Adrenal gland (tissue), 12 donors: Measurements from ENCODE around the gene DNAH3. TPM values are rescaled to one million over a fixed set of nuclear protein-coding genes. Genes with fewer than 3 reads are reported as not detected.

Experiments used
- DNase-seq, 7 donors: peaks; one replicate each; pipeline ENCODE4 v3.0.0-alpha.2; 2019 to 2020
- H3K27ac ChIP-seq, 5 donors: fragments of 200-600 bp; sonication (generic) in 4 of 5; 1 replicate in 3 of 5; 2 replicates in 2 of 5; pipeline versions ENCODE4 v1.5.1 to v1.8.0; 2016 to 2020; ENCODE audit warnings: mild to moderate bottlenecking in 1 of 5
- H3K27me3 ChIP-seq: fragments of 200-600 bp; 2 replicates; pipeline ENCODE4 v1.8.0; 2021
- H3K36me3 ChIP-seq, 2 donors: fragments of 200-600 bp; replicated peaks in 1 of 2; 1 replicate in 1 of 2; 2 replicates in 1 of 2; pipeline versions ENCODE4 v1.5.1 to v1.8.0; 2018 to 2022
- H3K4me1 ChIP-seq, 2 donors: fragments of 200-600 bp; replicated peaks in 1 of 2; 1 replicate in 1 of 2; 2 replicates in 1 of 2; pipeline versions ENCODE4 v1.5.1 to v1.8.0; 2018 to 2021
- H3K4me3 ChIP-seq, 4 donors: fragments of 200-600 bp; sonication (generic) in 3 of 4; one replicate each; pipeline ENCODE4 v1.5.1; 2016 to 2018
- H3K9me3 ChIP-seq, 3 donors: fragments of 200-600 bp; sonication (generic) in 1 of 3; replicated peaks in 1 of 3; 1 replicate in 2 of 3; 2 replicates in 1 of 3; pipeline versions ENCODE4 v1.5.1 to v1.8.0; 2016 to 2021
- POLR2A ChIP-seq, 2 donors: fragments of 450-650 bp; IDR thresholded peaks; one replicate each; pipeline ENCODE4 v1.6.1; 2017; ENCODE audit warnings: antibody characterized with exemption in 2 of 2, mild to moderate bottlenecking in 2 of 2, moderate library complexity in 1 of 2
- WGBS, 4 donors: extraction: QIAGEN DNeasy Blood & Tissue Kit in 2 of 4; methylation state at CpG; one replicate each; pipeline versions ENCODE4 v1.1.5 to v1.1.7; 2013 to 2017; 5-methylcytosine and 5-hydroxymethylcytosine counted together
- intact Hi-C, 2 donors: fragments of 100-400 bp; cut with DNase I; formaldehyde crosslinking; loops; one replicate each; pipeline versions ENCODE4 v1.14.1 to v1.15.0; 2022 to 2023
- polyA plus RNA-seq, 3 donors: library from polyadenylated mRNA; stranded (reverse); fragments of 200-250 nt in 2 of 3; fragments of 350-450 nt in 1 of 3; fragmentation: Illumina TruSeq in 1 of 3; extraction: RNeasy Lipid Tissue Mini Kit (QIAGEN cat#74804) in 1 of 3; gene quantifications; one replicate each; pipeline ENCODE4 v1.2.3, GENCODE V29; 2013 to 2014
- total RNA-seq, 9 donors: library from RNA; depleted of rRNA in 4 of 9; stranded (reverse); fragments of >200 nt in 4 of 9; fragments of 120-200 nt in 1 of 9; fragmentation: NEBNext Ultra II Directional in 1 of 9; extraction: Animal tissue kit (Norgen Biotek cat#: 25700) in 1 of 9; gene quantifications; one replicate each; pipeline versions ENCODE4 v1.1.0 to v1.2.4, GENCODE V29; 2013 to 2023
- TF ChIP-seq, protein P1 (sequence below), 6 experiments: fragments of 450-650 bp in 4 of 6; fragments of 200-600 bp in 2 of 6; sonication (generic) in 1 of 6; IDR thresholded peaks; 1 replicate in 5 of 6; 2 replicates in 1 of 6; pipeline versions ENCODE4 v1.5.1 to v1.8.0; 2016 to 2021; ENCODE audit warnings: antibody characterized with exemption in 6 of 6, mild to moderate bottlenecking in 2 of 6, moderate library complexity in 1 of 6
- donor health status: healthy with polysubstance abuse.
- donor health status: Bipolar disorder and iron deficiency.
- donor health status: DM: yes; HTN: yes; CAD: no.
- donor health status: DM: no; HTN: no; CAD: no.
- donor health status: DM: no; HTN: no; CAD: no.
- donor health status: DM: yes; HTN: yes; CAD: no.

The DNAH3 gene
- total and polyA plus RNA-seq, 12 donors: 0.06 to 0.40 (median 0.20) TPM; not detected in 6

- intact Hi-C loops: loop anchor here in 1 of 2 donors (10.0 kb wide), 1 partner anchor 87 kb away; no protein-coding TSS in a partner anchor
- H3K4me1 ChIP-seq: no peaks in the 10 kb centered on the region
Measured at GRCh38 chr16:20941636-20941926, 209.1 kb downstream of the DNAH3 start.

DNA sequence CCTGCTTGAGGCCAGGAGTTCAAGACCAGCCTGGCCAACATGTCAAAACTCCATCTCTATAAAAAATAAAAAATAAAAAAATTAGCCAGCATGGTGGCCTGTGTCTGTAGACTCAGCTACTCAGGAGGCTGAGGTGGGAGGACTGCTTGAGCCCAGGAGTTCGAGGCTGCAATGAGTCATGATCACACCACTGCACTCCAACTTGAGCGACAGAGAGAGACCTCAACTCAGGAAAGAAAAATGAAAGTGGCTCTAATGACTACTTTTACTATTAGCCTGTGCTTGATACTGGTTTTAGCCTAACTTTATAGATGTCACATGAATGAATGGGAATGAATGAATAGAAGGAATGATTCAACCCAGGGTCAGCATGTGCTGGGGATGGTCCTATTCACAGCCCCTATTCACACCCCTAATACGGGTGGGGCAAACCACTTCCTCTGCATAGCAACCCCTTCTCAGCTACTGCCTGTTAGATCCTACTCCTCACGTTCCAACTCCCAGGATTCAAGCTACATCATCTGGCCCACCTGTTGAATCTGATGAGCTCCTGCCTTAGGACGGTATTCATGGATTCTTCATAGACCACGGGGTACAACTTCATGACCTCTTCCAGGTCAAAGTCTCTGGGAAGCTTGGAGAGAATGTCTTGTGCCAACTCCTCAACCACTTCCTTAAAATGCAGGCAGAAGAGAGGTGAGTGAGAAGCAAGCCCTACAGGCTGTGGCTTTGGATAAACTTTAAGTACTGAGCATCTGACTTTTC is 209.6 kb downstream of the DNAH3 start:
- no peaks in the 10 kb centered on the region for H3K36me3 ChIP-seq
- DNase-seq: no peak
- no peaks in the 10 kb centered on the region for H3K9me3 ChIP-seq
- intact Hi-C loops: loop anchor here in 1 of 2 donors (10.0 kb wide), 1 partner anchor 86 kb away; no protein-coding TSS in a partner anchor
- H3K27ac ChIP-seq: no peak overlapping the region
- no peaks in the 10 kb centered on the region for H3K4me1 ChIP-seq
- H3K4me3 ChIP-seq: no peak overlapping the region
- TF ChIP-seq POLR2A (IDR thresholded peaks at IDR 0.05): no peak
- TF ChIP-seq, protein P1, sequence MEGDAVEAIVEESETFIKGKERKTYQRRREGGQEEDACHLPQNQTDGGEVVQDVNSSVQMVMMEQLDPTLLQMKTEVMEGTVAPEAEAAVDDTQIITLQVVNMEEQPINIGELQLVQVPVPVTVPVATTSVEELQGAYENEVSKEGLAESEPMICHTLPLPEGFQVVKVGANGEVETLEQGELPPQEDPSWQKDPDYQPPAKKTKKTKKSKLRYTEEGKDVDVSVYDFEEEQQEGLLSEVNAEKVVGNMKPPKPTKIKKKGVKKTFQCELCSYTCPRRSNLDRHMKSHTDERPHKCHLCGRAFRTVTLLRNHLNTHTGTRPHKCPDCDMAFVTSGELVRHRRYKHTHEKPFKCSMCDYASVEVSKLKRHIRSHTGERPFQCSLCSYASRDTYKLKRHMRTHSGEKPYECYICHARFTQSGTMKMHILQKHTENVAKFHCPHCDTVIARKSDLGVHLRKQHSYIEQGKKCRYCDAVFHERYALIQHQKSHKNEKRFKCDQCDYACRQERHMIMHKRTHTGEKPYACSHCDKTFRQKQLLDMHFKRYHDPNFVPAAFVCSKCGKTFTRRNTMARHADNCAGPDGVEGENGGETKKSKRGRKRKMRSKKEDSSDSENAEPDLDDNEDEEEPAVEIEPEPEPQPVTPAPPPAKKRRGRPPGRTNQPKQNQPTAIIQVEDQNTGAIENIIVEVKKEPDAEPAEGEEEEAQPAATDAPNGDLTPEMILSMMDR (IDR thresholded peaks at IDR 0.05): no peak
- WGBS, 4 donors: 64 to 78% (median 70%) methylated on average over 6 of the region's 6 CpGs
- no peaks in the 10 kb centered on the region for H3K27me3 ChIP-seq

More at GRCh38 chr16:20941636-20941926, 209.1 kb downstream of the DNAH3 start:
- Histone ChIP-seq H3K4me3 (no peak overlapping the region), H3K36me3 (no peaks in the 10 kb centered on the region), H3K9me3 (no peaks in the 10 kb centered on the region), H3K27ac (no peak overlapping the region), H3K27me3 (no peaks in the 10 kb centered on the region)
- no peak for DNase-seq
- 89 to 100% (median 95%) methylated on average over 1 to 6 of the region's 6 CpGs for WGBS, 4 donors
- TF ChIP-seq, protein P1 (IDR thresholded peaks at IDR 0.05): no peak
- no peak for TF ChIP-seq POLR2A (IDR thresholded peaks at IDR 0.05)

DNA sequence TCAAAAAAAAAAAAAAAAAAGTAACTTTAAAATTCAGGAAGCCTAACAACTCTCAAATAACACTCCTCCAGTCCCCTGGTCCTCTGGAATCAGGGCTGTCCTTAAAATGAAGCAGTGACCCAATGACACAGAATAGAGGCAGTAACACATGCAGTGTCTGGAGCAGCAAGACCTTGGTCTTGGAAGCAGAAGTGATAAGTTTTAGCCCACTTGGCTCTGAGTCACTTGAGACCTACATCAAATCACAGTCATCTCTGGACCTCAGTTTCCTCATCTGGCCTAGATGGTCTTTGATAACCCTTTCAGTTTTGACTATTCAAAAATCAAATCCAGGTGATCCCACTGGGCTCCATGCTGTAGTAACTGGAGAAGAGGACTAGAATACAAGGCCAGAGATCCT is 211.0 kb downstream of the DNAH3 start:
- no peak overlapping the region for H3K27ac ChIP-seq
- DNase-seq: no peak
- no peaks in the 10 kb centered on the region for H3K36me3 ChIP-seq
- no peaks in the 10 kb centered on the region for H3K9me3 ChIP-seq
- H3K27me3 ChIP-seq: no peaks in the 10 kb centered on the region
- no peak for TF ChIP-seq POLR2A (IDR thresholded peaks at IDR 0.05)
- TF ChIP-seq, protein P1 (IDR thresholded peaks at IDR 0.05): no peak
- intact Hi-C loops: loop anchor here in 1 of 2 donors (10.0 kb wide), 1 partner anchor 85 kb away; no protein-coding TSS in a partner anchor
- H3K4me3 ChIP-seq: no peak overlapping the region
- H3K4me1 ChIP-seq: no peaks in the 10 kb centered on the region

- Histone ChIP-seq H3K4me3 (no peak overlapping the region), H3K36me3 (no peaks in the 10 kb centered on the region), H3K9me3 (no peaks in the 10 kb centered on the region), H3K27ac (no peak overlapping the region), H3K4me1 (no peaks in the 10 kb centered on the region), H3K27me3 (no peaks in the 10 kb centered on the region)
- TF ChIP-seq POLR2A (IDR thresholded peaks at IDR 0.05): no peak
- TF ChIP-seq, protein P1 (IDR thresholded peaks at IDR 0.05): no peak
- peak in 1 of 7 donors; percentile 19 for DNase-seq
- 21 to 50% (median 37%) methylated on average over 2 of the region's 2 CpGs for WGBS, 4 donors
- intact Hi-C loops: no loop called here
Measured at GRCh38 chr16:20938426-20938825, 212.2 kb downstream of the DNAH3 start.
